ENCODE measurements around the gene PLCB4. TPM values are rescaled to one million over a fixed set of nuclear protein-coding genes. Genes with fewer than 3 reads are reported as not detected.

Gene PLCB4
- polyA plus RNA-seq, 1 experiment = 8.8 TPM

GRCh38 chr20:9298906-9299305 lies 230.0 kb downstream of the PLCB4 start:
- TF ChIP-seq CTCF (IDR thresholded peaks at IDR 0.05; ENCODE audit: insufficient read depth, low read depth, low read length) = no peak

GRCh38 chr20:9300080-9300479 lies 231.2 kb downstream of the PLCB4 start:
- H3K27me3 ChIP-seq (ENCODE audit: control insufficient read depth, insufficient read depth, low read length) = no peaks in the 10 kb centered on the region
- DNase-seq (ENCODE audit: low read depth) = no peak
- TF ChIP-seq CTCF (IDR thresholded peaks at IDR 0.05; ENCODE audit: insufficient read depth, low read depth, low read length) = no peak
- no peaks in the 10 kb centered on the region for H3K36me3 ChIP-seq (ENCODE audit: control insufficient read depth, insufficient read depth, low read length)
- no peak overlapping the region for H3K4me3 ChIP-seq (ENCODE audit: low read depth, low read length)
- ChIA-PET POLR2A (no interaction called here), CTCF (no interaction called here)

More at GRCh38 chr20:9298906-9299305, 230.0 kb downstream of the PLCB4 start:
- ChIA-PET POLR2A (no interaction called here), CTCF (no interaction called here)
- Histone ChIP-seq H3K36me3 (ENCODE audit: control insufficient read depth, insufficient read depth, low read length) (no peaks in the 10 kb centered on the region), H3K27me3 (ENCODE audit: control insufficient read depth, insufficient read depth, low read length) (no peaks in the 10 kb centered on the region), H3K4me3 (ENCODE audit: low read depth, low read length) (no peak overlapping the region)
- no peak for DNase-seq (ENCODE audit: low read depth)

- H3K4me3 ChIP-seq (ENCODE audit: low read depth, low read length) = no peak overlapping the region
- no peak for DNase-seq (ENCODE audit: low read depth)
- no peaks in the 10 kb centered on the region for H3K27me3 ChIP-seq (ENCODE audit: control insufficient read depth, insufficient read depth, low read length)
- H3K36me3 ChIP-seq (ENCODE audit: control insufficient read depth, insufficient read depth, low read length) = no peaks in the 10 kb centered on the region
- TF ChIP-seq CTCF (IDR thresholded peaks at IDR 0.05; ENCODE audit: insufficient read depth, low read depth, low read length) = no peak
- CTCF ChIA-PET = no interaction called here
- POLR2A ChIA-PET = no interaction called here
These were observed 231.6 kb downstream of the PLCB4 start for GRCh38 chr20:9300534-9300933.

- H3K36me3 ChIP-seq (ENCODE audit: control insufficient read depth, insufficient read depth, low read length) = no peaks in the 10 kb centered on the region
- H3K27me3 ChIP-seq (ENCODE audit: control insufficient read depth, insufficient read depth, low read length) = no peaks in the 10 kb centered on the region
- CTCF ChIA-PET = interaction anchor here (0.6 to 1.9 kb wide), 2 partner anchors 23 to 447 kb away, joined by 3 to 6 read pairs; no protein-coding TSS in a partner anchor
- TF ChIP-seq CTCF (IDR thresholded peaks at IDR 0.05; ENCODE audit: insufficient read depth, low read depth, low read length) = no peak
- H3K4me3 ChIP-seq (ENCODE audit: low read depth, low read length) = no peak overlapping the region
- POLR2A ChIA-PET = no interaction called here
- no peak for DNase-seq (ENCODE audit: low read depth)
These were observed 232.5 kb downstream of the PLCB4 start for GRCh38 chr20:9301129-9302090.

- ChIA-PET POLR2A (no interaction called here), CTCF (interaction anchor here (0.6 to 1.9 kb wide), 2 partner anchors 22 to 448 kb away, joined by 3 to 6 read pairs; no protein-coding TSS in a partner anchor)
- TF ChIP-seq CTCF (IDR thresholded peaks at IDR 0.05; ENCODE audit: insufficient read depth, low read depth, low read length) = no peak
- Histone ChIP-seq H3K36me3 (ENCODE audit: control insufficient read depth, insufficient read depth, low read length) (no peaks in the 10 kb centered on the region), H3K27me3 (ENCODE audit: control insufficient read depth, insufficient read depth, low read length) (no peaks in the 10 kb centered on the region), H3K4me3 (ENCODE audit: low read depth, low read length) (no peak overlapping the region)
- DNase-seq (ENCODE audit: low read depth) = no peak
These were observed 233.2 kb downstream of the PLCB4 start for GRCh38 chr20:9302091-9302462.

Data from BJ (cell line).